ENCODE data around the gene MYEOV.
A peak's percentile ranks its signal among the peaks of the same experiment; 100 is the strongest.

Gene MYEOV

GRCh38 chr11:69286374-69287371 is 7.3 kb upstream of the MYEOV start:
- Histone ChIP-seq H3K27ac (ENCODE audit: insufficient read depth, low read length, poor library complexity, severe bottlenecking) (no peak overlapping the region), H3K4me3 (ENCODE audit: insufficient read depth, low read depth, low read length, poor library complexity, severe bottlenecking) (no peak overlapping the region), H3K9me3 (ENCODE audit: control insufficient read depth, low read length) (no peaks in the 10 kb centered on the region), H3K27me3 (replicated peaks; ENCODE audit: control insufficient read depth, insufficient read depth, low read length, poor library complexity, severe bottlenecking) (no peaks in the 10 kb centered on the region), H3K4me1 (ENCODE audit: control insufficient read depth, insufficient read depth, low read length, poor library complexity, severe bottlenecking) (no peaks in the 10 kb centered on the region), H3K36me3 (ENCODE audit: control insufficient read depth, insufficient read depth, low read length) (no peaks in the 10 kb centered on the region)
- no peak for DNase-seq

DNA sequence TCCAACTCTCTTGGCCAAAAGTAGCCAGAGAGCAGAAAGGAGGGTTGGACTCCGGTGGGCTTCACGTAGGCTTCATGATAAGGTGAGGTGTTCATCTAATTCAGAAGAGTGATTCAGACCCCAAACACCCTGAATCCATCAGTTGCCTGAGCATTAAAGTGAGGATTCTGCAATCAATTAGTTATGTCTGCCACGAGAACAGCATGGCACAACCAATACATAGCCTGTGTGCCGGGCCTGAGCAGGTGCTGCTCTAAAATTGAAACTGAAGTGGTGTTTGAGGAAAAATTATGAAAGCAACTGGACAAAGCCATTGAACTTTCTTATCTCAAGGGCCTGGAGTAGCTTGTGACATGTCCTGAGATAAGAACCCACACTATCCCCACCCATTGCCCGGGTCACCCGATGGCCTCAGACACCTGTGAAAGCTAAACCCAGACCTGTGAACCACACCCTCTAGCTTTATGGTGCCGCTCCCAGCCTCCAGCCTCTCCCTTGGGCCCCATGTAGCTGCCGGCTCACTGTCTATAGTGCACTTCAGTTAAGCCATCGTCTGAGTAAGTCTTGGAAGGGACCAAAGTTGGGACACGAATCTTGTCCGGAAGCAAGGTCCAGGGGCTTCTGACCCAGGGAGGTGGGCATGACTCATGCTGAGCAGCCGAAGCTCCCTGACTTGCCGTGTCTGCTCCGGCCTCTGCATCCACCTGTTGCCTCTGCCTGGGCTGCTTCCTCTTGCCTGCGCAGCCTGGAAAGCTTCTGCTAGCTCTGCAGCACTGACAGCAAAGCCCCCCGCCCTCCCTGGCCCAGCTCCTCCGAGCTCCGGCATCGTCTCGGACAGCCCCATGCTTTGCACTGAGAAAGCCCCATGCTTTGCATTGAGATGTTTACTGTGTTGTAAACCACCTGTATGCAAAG is 5.7 kb upstream of the MYEOV start:
- Histone ChIP-seq H3K36me3 (ENCODE audit: control insufficient read depth, insufficient read depth, low read length) (no peaks in the 10 kb centered on the region), H3K4me3 (ENCODE audit: insufficient read depth, low read depth, low read length, poor library complexity, severe bottlenecking) (no peak overlapping the region), H3K9me3 (ENCODE audit: control insufficient read depth, low read length) (no peaks in the 10 kb centered on the region), H3K4me1 (ENCODE audit: control insufficient read depth, insufficient read depth, low read length, poor library complexity, severe bottlenecking) (no peaks in the 10 kb centered on the region), H3K27me3 (replicated peaks; ENCODE audit: control insufficient read depth, insufficient read depth, low read length, poor library complexity, severe bottlenecking) (no peaks in the 10 kb centered on the region), H3K27ac (ENCODE audit: insufficient read depth, low read length, poor library complexity, severe bottlenecking) (no peak overlapping the region)
- no peak for DNase-seq

GRCh38 chr11:69288883-69289242 is 5.1 kb upstream of the MYEOV start:
- Histone ChIP-seq H3K4me1 (ENCODE audit: control insufficient read depth, insufficient read depth, low read length, poor library complexity, severe bottlenecking) (no peaks in the 10 kb centered on the region), H3K27ac (ENCODE audit: insufficient read depth, low read length, poor library complexity, severe bottlenecking) (no peak overlapping the region), H3K36me3 (ENCODE audit: control insufficient read depth, insufficient read depth, low read length) (no peaks in the 10 kb centered on the region), H3K27me3 (replicated peaks; ENCODE audit: control insufficient read depth, insufficient read depth, low read length, poor library complexity, severe bottlenecking) (no peaks in the 10 kb centered on the region), H3K4me3 (ENCODE audit: insufficient read depth, low read depth, low read length, poor library complexity, severe bottlenecking) (no peak overlapping the region), H3K9me3 (ENCODE audit: control insufficient read depth, low read length) (no peaks in the 10 kb centered on the region)
- DNase-seq = no peak

DNA sequence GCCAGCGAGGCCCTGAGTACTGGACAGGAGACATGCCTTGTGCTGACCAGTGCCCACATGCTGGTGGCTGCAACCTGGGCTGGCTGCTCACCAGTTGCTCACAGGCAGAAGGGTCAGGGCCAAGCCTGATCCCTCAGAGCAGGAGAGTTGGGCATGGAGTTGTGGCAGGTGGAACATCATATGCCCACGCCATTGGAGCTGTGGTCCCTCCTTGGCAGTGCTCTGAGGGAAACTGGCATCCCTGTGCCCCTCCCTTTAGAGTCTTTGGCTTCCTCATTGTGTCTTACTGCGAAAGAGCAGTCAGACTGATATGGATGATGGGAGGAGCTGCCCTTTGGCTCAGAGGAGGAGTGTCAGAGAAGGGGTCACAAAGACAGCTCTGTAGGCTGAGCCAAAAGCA is 3.1 kb upstream of the MYEOV start:
- Histone ChIP-seq H3K27ac (ENCODE audit: insufficient read depth, low read length, poor library complexity, severe bottlenecking) (no peak overlapping the region), H3K4me1 (ENCODE audit: control insufficient read depth, insufficient read depth, low read length, poor library complexity, severe bottlenecking) (peaks cover 6% of the 10 kb centered on the region)

DNA sequence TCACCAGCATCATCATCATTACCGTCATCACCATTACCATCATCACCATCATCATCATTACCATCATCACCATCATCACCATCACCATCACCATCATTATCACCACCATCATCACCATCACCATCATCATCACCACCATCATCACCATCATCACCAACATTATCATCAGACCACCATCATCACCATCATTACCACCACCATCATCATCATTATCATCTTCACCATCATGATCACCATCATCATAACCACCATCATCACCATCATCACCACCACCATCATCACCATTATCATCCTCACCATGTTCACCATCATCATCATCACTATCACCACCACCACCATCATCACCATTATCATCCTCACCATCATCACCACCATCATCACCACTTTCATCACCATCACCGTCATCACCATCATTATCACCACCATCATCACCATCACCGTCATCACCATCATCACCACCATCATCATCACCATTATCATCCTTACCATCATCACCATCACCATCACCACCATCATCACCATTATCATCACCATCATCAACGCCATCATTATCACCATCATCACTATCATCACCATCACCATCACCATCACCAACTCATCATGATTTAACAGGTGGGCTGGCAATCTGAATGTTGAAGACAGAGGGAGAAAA is 2.4 kb upstream of the MYEOV start:
- DNase-seq = no peak
- H3K9me3 ChIP-seq (ENCODE audit: control insufficient read depth, low read length) = no peaks in the 10 kb centered on the region
- H3K27me3 ChIP-seq (replicated peaks; ENCODE audit: control insufficient read depth, insufficient read depth, low read length, poor library complexity, severe bottlenecking) = no peaks in the 10 kb centered on the region
- H3K27ac ChIP-seq (ENCODE audit: insufficient read depth, low read length, poor library complexity, severe bottlenecking) = no peak overlapping the region
- no peaks in the 10 kb centered on the region for H3K36me3 ChIP-seq (ENCODE audit: control insufficient read depth, insufficient read depth, low read length)
- no peak overlapping the region for H3K4me3 ChIP-seq (ENCODE audit: insufficient read depth, low read depth, low read length, poor library complexity, severe bottlenecking)
- peaks cover 14% of the 10 kb centered on the region for H3K4me1 ChIP-seq (ENCODE audit: control insufficient read depth, insufficient read depth, low read length, poor library complexity, severe bottlenecking)

More for the DNA sequence above, 3.1 kb upstream of the MYEOV start:
- no peak for DNase-seq
- H3K9me3 ChIP-seq (ENCODE audit: control insufficient read depth, low read length) = no peaks in the 10 kb centered on the region
- no peaks in the 10 kb centered on the region for H3K27me3 ChIP-seq (replicated peaks; ENCODE audit: control insufficient read depth, insufficient read depth, low read length, poor library complexity, severe bottlenecking)
- no peaks in the 10 kb centered on the region for H3K36me3 ChIP-seq (ENCODE audit: control insufficient read depth, insufficient read depth, low read length)
- H3K4me3 ChIP-seq (ENCODE audit: insufficient read depth, low read depth, low read length, poor library complexity, severe bottlenecking) = no peak overlapping the region

DNA sequence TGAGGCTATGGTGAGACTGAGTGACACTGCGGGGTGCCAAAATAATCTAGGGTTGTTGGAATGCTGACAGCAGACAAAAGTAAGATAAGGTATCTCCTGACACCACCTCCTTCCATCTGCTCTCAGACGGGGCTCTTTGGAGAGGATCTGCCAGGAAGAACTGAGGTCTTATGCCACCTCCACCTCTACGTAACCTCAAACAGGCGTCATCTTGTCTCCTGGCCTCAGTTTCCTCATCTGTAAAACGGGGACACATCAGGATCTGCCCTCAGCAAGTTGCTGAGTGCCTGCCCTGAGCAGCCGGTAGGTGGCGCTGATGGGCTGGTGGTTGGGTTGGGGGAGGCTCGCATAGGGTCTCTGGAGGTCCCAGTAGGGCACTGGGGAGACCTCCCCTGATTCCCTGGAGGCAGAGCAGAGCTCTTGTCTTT is 1.7 kb upstream of the MYEOV start:
- Histone ChIP-seq H3K27me3 (replicated peaks; ENCODE audit: control insufficient read depth, insufficient read depth, low read length, poor library complexity, severe bottlenecking) (no peaks in the 10 kb centered on the region), H3K36me3 (ENCODE audit: control insufficient read depth, insufficient read depth, low read length) (no peaks in the 10 kb centered on the region), H3K9me3 (ENCODE audit: control insufficient read depth, low read length) (no peaks in the 10 kb centered on the region), H3K4me3 (ENCODE audit: insufficient read depth, low read depth, low read length, poor library complexity, severe bottlenecking) (no peak overlapping the region), H3K27ac (ENCODE audit: insufficient read depth, low read length, poor library complexity, severe bottlenecking) (no peak overlapping the region), H3K4me1 (ENCODE audit: control insufficient read depth, insufficient read depth, low read length, poor library complexity, severe bottlenecking) (peaks cover 18% of the 10 kb centered on the region)
- peak in 2 of 3 donors; percentile 32 to 41 for DNase-seq

GRCh38 chr11:69293087-69293486 is 868 bp upstream of the MYEOV start:
- no peaks in the 10 kb centered on the region for H3K27me3 ChIP-seq (replicated peaks; ENCODE audit: control insufficient read depth, insufficient read depth, low read length, poor library complexity, severe bottlenecking)
- no peaks in the 10 kb centered on the region for H3K36me3 ChIP-seq (ENCODE audit: control insufficient read depth, insufficient read depth, low read length)
- H3K4me3 ChIP-seq (ENCODE audit: insufficient read depth, low read depth, low read length, poor library complexity, severe bottlenecking) = no peak overlapping the region
- no peak overlapping the region for H3K27ac ChIP-seq (ENCODE audit: insufficient read depth, low read length, poor library complexity, severe bottlenecking)
- no peaks in the 10 kb centered on the region for H3K9me3 ChIP-seq (ENCODE audit: control insufficient read depth, low read length)
- DNase-seq = no peak
- H3K4me1 ChIP-seq (ENCODE audit: control insufficient read depth, insufficient read depth, low read length, poor library complexity, severe bottlenecking) = peaks cover 25% of the 10 kb centered on the region

DNA sequence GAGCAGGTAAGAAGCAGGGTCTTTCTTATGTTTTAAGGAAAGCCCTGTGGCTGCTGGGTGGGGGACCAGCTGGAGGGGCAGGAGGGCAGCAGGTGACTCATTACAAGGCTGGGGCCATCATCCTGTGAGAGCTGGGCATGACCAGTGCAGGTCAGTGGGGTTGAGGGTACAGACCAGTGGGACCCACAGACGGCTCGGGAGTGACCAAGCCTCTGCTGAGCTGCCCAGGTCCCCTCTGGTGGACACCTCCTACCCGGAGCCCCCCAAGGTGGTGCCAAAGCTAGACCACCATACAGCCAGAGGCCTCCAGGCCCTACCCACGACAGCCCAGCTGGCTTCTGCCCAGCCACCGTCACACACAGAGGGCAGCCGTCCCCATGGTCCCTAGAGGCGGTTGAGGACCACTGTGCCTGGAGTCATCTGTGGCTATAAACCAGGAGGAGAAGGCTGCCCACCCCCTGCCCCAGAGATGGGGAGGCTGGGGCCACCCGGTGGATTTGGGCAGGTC is 670 bp downstream of the MYEOV start:
- Histone ChIP-seq H3K27ac (ENCODE audit: insufficient read depth, low read length, poor library complexity, severe bottlenecking) (no peak overlapping the region), H3K4me3 (ENCODE audit: insufficient read depth, low read depth, low read length, poor library complexity, severe bottlenecking) (no peak overlapping the region), H3K9me3 (ENCODE audit: control insufficient read depth, low read length) (no peaks in the 10 kb centered on the region), H3K36me3 (ENCODE audit: control insufficient read depth, insufficient read depth, low read length) (no peaks in the 10 kb centered on the region), H3K4me1 (ENCODE audit: control insufficient read depth, insufficient read depth, low read length, poor library complexity, severe bottlenecking) (peaks cover 32% of the 10 kb centered on the region), H3K27me3 (replicated peaks; ENCODE audit: control insufficient read depth, insufficient read depth, low read length, poor library complexity, severe bottlenecking) (no peaks in the 10 kb centered on the region)
- no peak for DNase-seq

DNA sequence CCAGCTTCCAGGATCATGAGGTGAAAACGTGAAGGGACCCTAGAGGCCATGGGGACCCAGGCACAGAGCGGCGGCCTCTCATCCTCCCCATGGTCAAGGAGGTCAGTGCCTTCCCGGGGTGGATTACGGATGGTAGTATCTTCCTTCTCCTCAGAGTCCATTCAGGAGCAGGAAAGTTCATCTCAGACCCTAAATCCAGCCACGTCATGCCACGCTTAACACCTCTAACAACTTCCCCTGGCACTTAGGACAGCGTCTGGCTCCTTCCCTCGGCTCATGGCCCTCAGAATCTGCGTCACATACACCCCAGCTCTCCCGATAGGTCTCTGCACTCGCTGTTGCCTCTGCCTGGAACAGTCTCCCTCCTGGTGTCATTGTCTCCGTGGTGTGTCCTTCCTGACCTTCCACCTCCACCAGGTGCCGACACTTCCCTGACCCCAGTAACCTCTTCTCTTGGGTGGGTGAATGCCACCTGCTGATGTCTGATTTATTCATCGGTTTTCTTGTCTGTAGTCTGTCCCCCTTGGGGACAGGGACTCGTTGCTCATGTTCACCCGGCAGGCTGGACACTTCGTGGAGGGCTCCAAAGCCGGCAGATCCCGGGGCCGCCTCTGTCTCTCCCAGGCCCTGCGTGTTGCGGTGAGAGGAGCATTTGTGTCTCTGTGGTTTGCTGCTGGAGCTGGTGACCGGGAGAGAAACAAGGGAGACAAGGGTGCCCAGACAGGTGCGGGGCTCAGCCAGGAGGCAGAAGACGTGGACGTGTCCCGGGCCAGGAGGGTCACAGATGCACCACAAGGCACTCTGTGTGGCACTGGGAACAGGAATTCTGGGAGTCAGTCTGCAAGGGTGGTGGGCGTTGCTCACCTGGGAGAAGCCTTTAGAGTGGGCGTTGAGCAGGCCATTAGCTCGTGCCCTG is 1.4 kb downstream of the MYEOV start:
- H3K27me3 ChIP-seq (replicated peaks; ENCODE audit: control insufficient read depth, insufficient read depth, low read length, poor library complexity, severe bottlenecking) = no peaks in the 10 kb centered on the region
- no peaks in the 10 kb centered on the region for H3K9me3 ChIP-seq (ENCODE audit: control insufficient read depth, low read length)
- H3K4me3 ChIP-seq (ENCODE audit: insufficient read depth, low read depth, low read length, poor library complexity, severe bottlenecking) = no peak overlapping the region
- DNase-seq = no peak
- H3K4me1 ChIP-seq (ENCODE audit: control insufficient read depth, insufficient read depth, low read length, poor library complexity, severe bottlenecking) = peaks cover 32% of the 10 kb centered on the region
- no peaks in the 10 kb centered on the region for H3K36me3 ChIP-seq (ENCODE audit: control insufficient read depth, insufficient read depth, low read length)
- no peak overlapping the region for H3K27ac ChIP-seq (ENCODE audit: insufficient read depth, low read length, poor library complexity, severe bottlenecking)

Data from effector memory CD4-positive, alpha-beta T cell (primary cell).